A549 (cell line): Measurements from ENCODE around the gene PGM2. TPM values are rescaled to one million over a fixed set of nuclear protein-coding genes. Genes with fewer than 3 reads are reported as not detected.

Experiments
- ATAC-seq, 2 experiments: fragments of 200-7000 bp in 1 of 2; fragments of >200 bp in 1 of 2; cut with Nextera tagmentation in 1 of 2; cut with Tn5 transposase in 1 of 2; 3 replicates each; pipeline versions ENCODE4 v1.8.0 to v1.9.1; 2018 to 2020; ENCODE audit warnings: mild to moderate bottlenecking in 1 of 2, moderate library complexity in 1 of 2
- CTCF ChIA-PET: fragments of 300-600 bp; sonication (Branson Sonifier 250); formaldehyde crosslinking; extraction: SDS; loops from one replicate; lab custom pipeline; 2021; ENCODE audit warnings: antibody characterized with exemption, inconsistent platforms; lab: Yijun Ruan, JAX
- POLR2A ChIA-PET: fragments of 350-600 bp; formaldehyde crosslinking; extraction: SDS; loops from one replicate; lab custom pipeline; 2021; ENCODE audit warnings: antibody characterized with exemption, inconsistent platforms; lab: Yijun Ruan, JAX
- DNase-seq, 2 experiments: peaks; one replicate each; pipeline versions ENCODE4 v3.0.0 to v3.0.0-alpha.2; 2011 to 2016; ENCODE audit warnings: low read depth in 1 of 2, low spot score in 1 of 2
- FAIRE-seq: peaks from 2 replicates; lab custom pipeline; 2011; peaks lifted over from hg19 to GRCh38; lab: Jason Lieb, UNC
- H3K27ac ChIP-seq, 2 experiments: fragments of >200 bp; sonication (Bioruptor Twin); formaldehyde crosslinking; 3 replicates each; pipeline ENCODE4 v1.5.1; 2016 to 2017
- H3K4me1 ChIP-seq: fragments of >200 bp; sonication (Bioruptor Twin); formaldehyde crosslinking; 3 replicates; pipeline ENCODE4 v1.6.1; 2016
- H3K4me2 ChIP-seq: fragments of >200 bp; sonication (Bioruptor Twin); formaldehyde crosslinking; 3 replicates; pipeline ENCODE4 v1.6.1; 2016
- H3K4me3 ChIP-seq: fragments of >200 bp; sonication (Bioruptor Twin); formaldehyde crosslinking; 3 replicates; pipeline ENCODE4 v1.5.1; 2016
- H3K9me3 ChIP-seq: fragments of >200 bp; sonication (Bioruptor Twin); formaldehyde crosslinking; 3 replicates; pipeline ENCODE4 v1.6.1; 2016
- ATOH8 ChIP-seq: fragments of 250-450 bp; sonication (Bioruptor Pico); IDR thresholded peaks from 2 replicates; pipeline ENCODE4 v1.5.0; 2020; ENCODE audit warnings: low read depth, mild to moderate bottlenecking, moderate library complexity
- CBX2 ChIP-seq: fragments of 200-600 bp; sonication (generic); IDR thresholded peaks from 2 replicates; pipeline ENCODE4 v1.6.1; 2016; ENCODE audit warnings: low read depth, mild to moderate bottlenecking, borderline replicate concordance
- CBX8 ChIP-seq: fragments of 200-600 bp; sonication (generic); IDR thresholded peaks from 2 replicates; pipeline ENCODE4 v1.6.1; 2016
- EP300 ChIP-seq, 2 experiments: fragments of >200 bp; sonication (Bioruptor Twin); formaldehyde crosslinking; IDR thresholded peaks; 2 replicates in 1 of 2; 3 replicates in 1 of 2; pipeline ENCODE4 v1.6.1; 2016 to 2017
- ESRRA ChIP-seq: fragments of 150-350 bp; IDR thresholded peaks from 2 replicates; pipeline ENCODE4 v1.6.1; 2014; ENCODE audit warnings: mild to moderate bottlenecking, low read length, borderline replicate concordance
- FOSB ChIP-seq: fragments of 250-450 bp; sonication (Bioruptor Pico); IDR thresholded peaks from 2 replicates; pipeline ENCODE4 v1.5.0; 2020; ENCODE audit warnings: mild to moderate bottlenecking, moderate library complexity
- FOXS1 ChIP-seq: fragments of 250-450 bp; sonication (Bioruptor Pico); IDR thresholded peaks from 2 replicates; pipeline ENCODE4 v1.5.0; 2020; ENCODE audit warnings: mild to moderate bottlenecking, moderate library complexity
- GATA3 ChIP-seq: IDR thresholded peaks from 2 replicates; pipeline ENCODE4 v1.6.1; 2012; ENCODE audit warnings: borderline replicate concordance
- HOXB5 ChIP-seq: fragments of 250-450 bp; sonication (Bioruptor Pico); IDR thresholded peaks from 2 replicates; pipeline ENCODE4 v1.5.0; 2020; ENCODE audit warnings: mild to moderate bottlenecking, moderate library complexity
- KDM1A ChIP-seq: fragments of 200-600 bp; sonication (generic); IDR thresholded peaks from 2 replicates; pipeline ENCODE4 v1.6.1; 2016; ENCODE audit warnings: low read depth, mild to moderate bottlenecking
- NPAS2 ChIP-seq: fragments of 250-450 bp; sonication (Bioruptor Pico); IDR thresholded peaks from 2 replicates; pipeline ENCODE4 v1.8.0; 2022; ENCODE audit warnings: mild to moderate bottlenecking, moderate library complexity, borderline replicate concordance
- NR3C1 ChIP-seq: fragments of >200 bp; sonication (Bioruptor Twin); formaldehyde crosslinking; IDR thresholded peaks from 3 replicates; pipeline ENCODE4 v1.6.1; 2017
- PHF8 ChIP-seq: fragments of 200-600 bp; sonication (generic); IDR thresholded peaks from 2 replicates; pipeline ENCODE4 v1.6.1; 2016; ENCODE audit warnings: low read depth, mild to moderate bottlenecking, antibody characterized with exemption, moderate library complexity, borderline replicate concordance
- RNF2 ChIP-seq: fragments of 200-600 bp; sonication (generic); IDR thresholded peaks from 2 replicates; pipeline ENCODE4 v1.6.1; 2016; ENCODE audit warnings: low read depth, mild to moderate bottlenecking, antibody characterized with exemption, moderate library complexity, borderline replicate concordance
- SMC3 ChIP-seq: fragments of >200 bp; sonication (Bioruptor Twin); formaldehyde crosslinking; IDR thresholded peaks from 3 replicates; pipeline ENCODE4 v1.6.1; 2018; ENCODE audit warnings: inconsistent platforms
- SREBF2 ChIP-seq: fragments of 450-650 bp; IDR thresholded peaks from 2 replicates; pipeline ENCODE4 v1.6.1; 2014; ENCODE audit warnings: mild to moderate bottlenecking, moderate library complexity
- WGBS: methylation state at CpG from one replicate; pipeline ENCODE4 v1.1.6; 2017; ENCODE audit errors: missing lambda C conversion rate; 5-methylcytosine and 5-hydroxymethylcytosine counted together
- polyA plus RNA-seq, 4 experiments: library from polyadenylated mRNA; depleted of rRNA in 3 of 4; stranded (reverse); fragments of >200 nt; fragmentation: RNase III in 1 of 4; extraction: RNeasy Plus Mini Kit Qiagen cat#74134 plus additional on column Dnase treatment in 1 of 4; gene quantifications; 2 replicates in 3 of 4; 3 replicates in 1 of 4; pipeline ENCODE4 v1.2.3, GENCODE V29; 2011 to 2017
- TF ChIP-seq, protein P1 (sequence below): IDR thresholded peaks from 2 replicates; pipeline ENCODE4 v1.6.1; 2012
- TF ChIP-seq, protein P2 (sequence below): fragments of 250-450 bp; sonication (Bioruptor Pico); IDR thresholded peaks from 2 replicates; pipeline ENCODE4 v1.5.0; 2021; ENCODE audit warnings: mild to moderate bottlenecking, moderate library complexity, borderline replicate concordance

The PGM2 gene
- polyA plus RNA-seq, 2 of the 4 experiments (the other 2 are of a cell fraction) = 11.4 to 17.0 TPM

DNA sequence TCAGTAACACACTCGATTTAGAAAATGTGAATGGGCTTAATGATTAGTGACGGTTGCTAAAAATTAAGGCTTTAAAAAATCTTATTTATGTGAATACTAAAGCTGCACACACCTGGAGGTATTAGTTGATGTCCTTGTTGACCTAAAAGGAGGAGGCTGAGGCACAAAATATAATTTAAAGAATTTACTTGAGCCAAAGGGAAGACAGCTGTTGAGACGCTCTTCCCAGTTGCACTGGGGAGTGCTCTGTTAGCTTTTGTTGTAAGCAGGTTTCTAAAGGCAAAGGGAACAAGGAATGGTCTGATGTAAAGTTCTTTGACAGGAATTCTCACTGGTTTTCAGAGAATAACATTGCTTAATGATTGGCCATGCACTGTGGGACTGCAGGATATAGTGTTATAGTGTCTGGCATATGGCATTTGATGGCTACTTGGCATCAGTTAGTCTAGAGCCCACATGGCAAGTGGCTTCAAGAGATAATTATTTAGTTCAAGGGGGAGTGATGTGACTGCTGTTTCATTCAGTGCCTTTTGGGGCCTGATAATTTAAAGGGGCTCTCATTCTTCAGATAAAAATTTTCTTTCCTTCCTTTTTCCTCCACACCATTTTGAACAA, 30.8 kb upstream of the PGM2 start:
- 52% methylated on average over 3 of the region's 3 CpGs for whole genome bisulfite sequencing
- ATAC-seq (no peak), FAIRE-seq (no peak)
- no peak overlapping the region for H3K4me2 ChIP-seq
- no peak overlapping the region for H3K4me3 ChIP-seq
- no peaks in the 10 kb centered on the region for H3K4me1 ChIP-seq
- H3K27ac ChIP-seq = no peak overlapping the region
- H3K9me3 ChIP-seq = no peaks in the 10 kb centered on the region
- CTCF ChIA-PET = interaction anchor here (0.6 to 4.8 kb wide), 5 partner anchors 10 to 343 kb away, joined by 3 to 32 read pairs (median 6); no protein-coding TSS in a partner anchor
- TF ChIP-seq SMC3 (no peak), FOXS1 (no peak)
- TF ChIP-seq, protein P1, sequence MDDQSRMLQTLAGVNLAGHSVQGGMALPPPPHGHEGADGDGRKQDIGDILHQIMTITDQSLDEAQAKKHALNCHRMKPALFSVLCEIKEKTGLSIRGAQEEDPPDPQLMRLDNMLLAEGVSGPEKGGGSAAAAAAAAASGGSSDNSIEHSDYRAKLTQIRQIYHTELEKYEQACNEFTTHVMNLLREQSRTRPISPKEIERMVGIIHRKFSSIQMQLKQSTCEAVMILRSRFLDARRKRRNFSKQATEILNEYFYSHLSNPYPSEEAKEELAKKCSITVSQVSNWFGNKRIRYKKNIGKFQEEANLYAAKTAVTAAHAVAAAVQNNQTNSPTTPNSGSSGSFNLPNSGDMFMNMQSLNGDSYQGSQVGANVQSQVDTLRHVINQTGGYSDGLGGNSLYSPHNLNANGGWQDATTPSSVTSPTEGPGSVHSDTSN = no peak
- TF ChIP-seq, all 56 proteins: peak for 0
- no peak for DNase-seq
- POLR2A ChIA-PET = no interaction called here

GRCh38 chr4:37797374-37797773, 29.1 kb upstream of the PGM2 start:
- WGBS = 100% methylated on average over 1 of the region's 2 CpGs
- DNase-seq (no peak), ATAC-seq (no peak), FAIRE-seq (no peak)
- CTCF ChIA-PET = interaction anchor here (0.7 to 4.8 kb wide), 3 partner anchors 29 to 344 kb away, joined by 3 to 32 read pairs (median 3); a partner anchor contains a TSS
- Histone ChIP-seq H3K4me1 (no peaks in the 10 kb centered on the region), H3K9me3 (no peaks in the 10 kb centered on the region), H3K4me2 (no peak overlapping the region), H3K27ac (no peak overlapping the region), H3K4me3 (no peak overlapping the region)
- POLR2A ChIA-PET = no interaction called here
- TF ChIP-seq HOXB5 (CRISPR knock-in tag) = no peak
- TF ChIP-seq ESRRA = no peak
- TF ChIP-seq CBX2 = no peak
- no peak for TF ChIP-seq FOXS1
- TF ChIP-seq SMC3 = no peak
- no peak for TF ChIP-seq KDM1A

DNA sequence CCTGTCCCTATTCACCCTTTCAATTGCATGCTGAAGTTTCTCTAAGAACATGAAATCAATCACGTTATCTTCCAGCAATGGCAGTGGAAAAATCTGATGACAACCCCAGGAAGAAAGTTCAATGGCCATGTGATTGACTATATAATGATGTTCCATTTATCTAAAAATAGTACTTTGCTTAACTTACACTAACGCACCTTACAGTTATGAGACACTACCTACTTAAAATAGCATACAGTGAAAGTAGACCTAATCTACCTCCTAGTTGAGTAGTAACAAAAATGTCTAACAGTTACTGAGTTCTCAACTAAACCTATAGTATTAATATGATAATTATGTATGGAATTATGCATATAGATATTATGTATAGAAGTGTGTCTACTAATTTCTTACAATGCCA, 28.6 kb upstream of the PGM2 start:
- ATAC-seq (no peak), DNase-seq (no peak), FAIRE-seq (no peak)
- no peak for TF ChIP-seq EP300 (IDR thresholded peaks at IDR 0.05)
- no peak for TF ChIP-seq SREBF2
- no peak for TF ChIP-seq RNF2
- no peak for TF ChIP-seq NR3C1
- TF ChIP-seq, protein P2, sequence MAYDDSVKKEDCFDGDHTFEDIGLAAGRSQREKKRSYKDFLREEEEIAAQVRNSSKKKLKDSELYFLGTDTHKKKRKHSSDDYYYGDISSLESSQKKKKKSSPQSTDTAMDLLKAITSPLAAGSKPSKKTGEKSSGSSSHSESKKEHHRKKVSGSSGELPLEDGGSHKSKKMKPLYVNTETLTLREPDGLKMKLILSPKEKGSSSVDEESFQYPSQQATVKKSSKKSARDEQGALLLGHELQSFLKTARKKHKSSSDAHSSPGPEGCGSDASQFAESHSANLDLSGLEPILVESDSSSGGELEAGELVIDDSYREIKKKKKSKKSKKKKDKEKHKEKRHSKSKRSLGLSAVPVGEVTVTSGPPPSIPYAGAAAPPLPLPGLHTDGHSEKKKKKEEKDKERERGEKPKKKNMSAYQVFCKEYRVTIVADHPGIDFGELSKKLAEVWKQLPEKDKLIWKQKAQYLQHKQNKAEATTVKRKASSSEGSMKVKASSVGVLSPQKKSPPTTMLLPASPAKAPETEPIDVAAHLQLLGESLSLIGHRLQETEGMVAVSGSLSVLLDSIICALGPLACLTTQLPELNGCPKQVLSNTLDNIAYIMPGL (CRISPR knock-in tag) = no peak
- TF ChIP-seq CBX8 = no peak
- no peak for TF ChIP-seq GATA3
- no peak for TF ChIP-seq ATOH8 (CRISPR knock-in tag)
- TF ChIP-seq PHF8 = no peak
- TF ChIP-seq FOXS1 = no peak
- TF ChIP-seq NPAS2 (CRISPR knock-in tag) = no peak
- no peak for TF ChIP-seq SMC3
- TF ChIP-seq FOSB (CRISPR knock-in tag) = no peak
- no peak overlapping the region for H3K27ac ChIP-seq
- CTCF ChIA-PET = interaction anchor here (0.5 to 4.8 kb wide), 2 partner anchors 194 to 213 kb away, joined by 3 to 32 read pairs; no protein-coding TSS in a partner anchor
- no peak overlapping the region for H3K4me2 ChIP-seq
- H3K4me3 ChIP-seq = no peak overlapping the region
- 83% methylated on average over 2 of the region's 2 CpGs for WGBS
- no peaks in the 10 kb centered on the region for H3K9me3 ChIP-seq
- POLR2A ChIA-PET = no interaction called here
- H3K4me1 ChIP-seq = no peaks in the 10 kb centered on the region
